A549 (cell line): ENCODE results near the gene SLC66A2.

Experiments used
- CBX8 ChIP-seq: fragments of 200-600 bp; sonication (generic); IDR thresholded peaks from 2 replicates; pipeline ENCODE4 v1.6.1; 2016
- CTCF ChIP-seq: fragments of >200 bp; sonication (Bioruptor Twin); formaldehyde crosslinking; IDR thresholded peaks from 3 replicates; pipeline ENCODE4 v1.5.1; 2016
- EP300 ChIP-seq, 2 experiments: fragments of >200 bp; sonication (Bioruptor Twin); formaldehyde crosslinking; IDR thresholded peaks; 2 replicates in 1 of 2; 3 replicates in 1 of 2; pipeline ENCODE4 v1.6.1; 2016 to 2017
- JUN ChIP-seq, 2 experiments: fragments of >200 bp; sonication (Bioruptor Twin); formaldehyde crosslinking; IDR thresholded peaks; 2 replicates in 1 of 2; 3 replicates in 1 of 2; pipeline ENCODE4 v1.6.1; 2016 to 2017
- MAFK ChIP-seq: fragments of 450-650 bp; IDR thresholded peaks from 2 replicates; pipeline ENCODE4 v1.6.1; 2014; ENCODE audit not compliant: partially characterized antibody
- PHF8 ChIP-seq: fragments of 200-600 bp; sonication (generic); IDR thresholded peaks from 2 replicates; pipeline ENCODE4 v1.6.1; 2016; ENCODE audit warnings: low read depth, mild to moderate bottlenecking, antibody characterized with exemption, moderate library complexity, borderline replicate concordance
- POLR2A ChIP-seq: IDR thresholded peaks from 2 replicates; pipeline ENCODE4 v1.6.1; 2012; ENCODE audit warnings: mild to moderate bottlenecking, low read length
- RAD21 ChIP-seq, 2 experiments: fragments of >200 bp in 1 of 2; sonication (Bioruptor Twin) in 1 of 2; formaldehyde crosslinking in 1 of 2; IDR thresholded peaks in 1 of 2; conservative IDR thresholded peaks in 1 of 2; 2 replicates in 1 of 2; 3 replicates in 1 of 2; pipeline ENCODE4 v1.6.1; 2012 to 2018; ENCODE audit warnings: inconsistent platforms in 1 of 2
- REST ChIP-seq: fragments of 200-600 bp; sonication (generic); IDR thresholded peaks from 2 replicates; pipeline ENCODE4 v1.6.1; 2016; ENCODE audit warnings: antibody characterized with exemption, mild to moderate bottlenecking, moderate library complexity
- RNF2 ChIP-seq: fragments of 200-600 bp; sonication (generic); IDR thresholded peaks from 2 replicates; pipeline ENCODE4 v1.6.1; 2016; ENCODE audit warnings: low read depth, mild to moderate bottlenecking, antibody characterized with exemption, moderate library complexity, borderline replicate concordance
- TP53 ChIP-seq: fragments of 250-450 bp; sonication (Bioruptor Pico); IDR thresholded peaks from 2 replicates; pipeline ENCODE4 v1.5.0; 2021; ENCODE audit warnings: mild to moderate bottlenecking, moderate library complexity

DNA sequence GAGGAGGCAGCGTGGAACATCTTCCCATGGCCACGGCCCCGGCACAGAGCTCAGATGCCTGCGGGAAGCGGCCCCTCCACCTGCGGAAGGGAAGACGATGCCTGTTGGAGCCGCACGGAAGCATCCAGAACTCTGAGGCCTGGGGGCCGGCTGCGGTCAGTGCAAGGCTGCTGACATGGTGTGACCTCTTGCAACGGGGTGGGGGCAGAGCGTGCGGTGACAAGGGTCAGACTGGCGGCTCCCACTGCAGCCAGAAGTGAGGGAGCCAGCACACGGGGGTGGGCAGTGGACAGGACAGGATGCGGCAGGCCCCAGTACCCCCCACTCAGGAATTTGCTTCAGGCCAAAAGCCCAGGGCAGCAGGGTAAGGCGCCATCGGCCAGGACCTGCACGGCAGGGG lies 48.8 kb downstream of the SLC66A2 start:
- TF ChIP-seq MAFK (no peak), CTCF (no peak), CBX8 (no peak), REST (no peak), RAD21 (conservative IDR thresholded peaks at IDR 0.05 in 1 of 2, IDR thresholded peaks at IDR 0.05 in 1 of 2) (no peak), POLR2A (no peak), TP53 (no peak), JUN (IDR thresholded peaks at IDR 0.05) (no peak), EP300 (IDR thresholded peaks at IDR 0.05) (no peak), PHF8 (no peak), RNF2 (no peak)
